T-helper 1 cell treated with Interleukin-12 subunit alpha and Interleukin-12 subunit beta and Interleukin-4 antibody, amounts not matched to agents 30 μg/mL and 1 μg/mL, for 36 hours (primary cell): ENCODE measurements around the gene PRKD1.
"Not testable (repeated sequence)": the region's sequence is repeated elsewhere in the genome, so short reads cannot be mapped to it uniquely, and the experiment has no call there.

Source experiments
- H3K27ac Mint-ChIP-seq: one replicate; pipeline ENCODE4 v1.8.0; 2021; ENCODE audit warnings: mild to moderate bottlenecking, mixed read lengths
- H3K27me3 Mint-ChIP-seq: one replicate; pipeline ENCODE4 v1.8.0; 2021; ENCODE audit warnings: low read depth, mixed read lengths
- H3K36me3 Mint-ChIP-seq: one replicate; pipeline ENCODE4 v1.8.0; 2021; ENCODE audit warnings: low read depth, mixed read lengths
- H3K4me1 Mint-ChIP-seq: one replicate; pipeline ENCODE4 v1.8.0; 2021; ENCODE audit warnings: low read depth, mixed read lengths
- H3K4me3 Mint-ChIP-seq: one replicate; pipeline ENCODE4 v1.8.0; 2021; ENCODE audit warnings: mild to moderate bottlenecking, moderate library complexity, mixed read lengths
- H3K9me3 Mint-ChIP-seq: one replicate; pipeline ENCODE4 v1.8.0; 2021; ENCODE audit warnings: mixed read lengths

PRKD1 gene

DNA sequence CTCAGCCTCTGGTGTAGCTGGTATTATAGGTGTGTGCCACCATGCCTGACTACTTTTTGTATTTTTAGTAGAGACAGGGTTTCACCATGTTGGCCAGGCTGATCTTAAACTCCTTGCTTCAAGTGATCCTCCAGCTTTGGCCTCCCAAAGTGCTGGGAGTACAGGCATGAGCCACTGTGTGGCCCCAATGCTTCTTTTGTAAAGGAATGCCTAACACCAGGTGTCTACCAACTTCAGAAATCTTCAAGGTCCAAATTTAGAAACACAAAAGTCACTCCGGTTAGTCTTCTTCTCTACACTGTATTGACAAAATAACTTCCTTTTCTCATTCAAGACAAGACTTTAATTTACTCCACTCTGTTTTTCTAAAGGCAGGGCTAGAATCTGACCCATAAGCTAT is 188.7 kb downstream of the PRKD1 start:
- Mint-ChIP-seq H3K4me1 (no peaks in the 10 kb centered on the region), H3K27ac (no peak overlapping the region), H3K9me3 (peaks cover 21% of the 10 kb centered on the region), H3K36me3 (no peaks in the 10 kb centered on the region), H3K4me3 (no peak overlapping the region), H3K27me3 (no peaks in the 10 kb centered on the region)

DNA sequence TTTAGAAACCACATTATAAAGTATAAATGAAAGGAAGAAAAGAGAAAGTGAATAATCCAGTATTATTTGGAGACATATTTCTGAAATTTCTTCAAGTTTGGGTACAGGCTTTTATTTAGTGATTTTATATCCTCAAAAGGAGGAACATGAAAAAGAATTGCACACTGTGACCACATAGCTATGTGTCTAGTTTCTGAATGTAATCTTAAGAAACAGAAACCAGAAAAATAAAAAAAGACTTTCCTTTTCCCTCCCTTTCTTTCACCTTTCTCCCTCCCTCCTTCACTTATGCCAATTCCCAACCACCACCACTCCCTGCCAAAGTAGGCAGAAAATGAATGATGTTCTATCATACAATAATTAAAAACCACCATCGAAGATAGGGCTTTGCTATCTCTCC is 189.6 kb downstream of the PRKD1 start:
- H3K27ac Mint-ChIP-seq: no peak overlapping the region
- no peaks in the 10 kb centered on the region for H3K27me3 Mint-ChIP-seq
- H3K4me1 Mint-ChIP-seq: no peaks in the 10 kb centered on the region
- H3K4me3 Mint-ChIP-seq: no peak overlapping the region
- H3K9me3 Mint-ChIP-seq: peaks cover 21% of the 10 kb centered on the region
- no peaks in the 10 kb centered on the region for H3K36me3 Mint-ChIP-seq

DNA sequence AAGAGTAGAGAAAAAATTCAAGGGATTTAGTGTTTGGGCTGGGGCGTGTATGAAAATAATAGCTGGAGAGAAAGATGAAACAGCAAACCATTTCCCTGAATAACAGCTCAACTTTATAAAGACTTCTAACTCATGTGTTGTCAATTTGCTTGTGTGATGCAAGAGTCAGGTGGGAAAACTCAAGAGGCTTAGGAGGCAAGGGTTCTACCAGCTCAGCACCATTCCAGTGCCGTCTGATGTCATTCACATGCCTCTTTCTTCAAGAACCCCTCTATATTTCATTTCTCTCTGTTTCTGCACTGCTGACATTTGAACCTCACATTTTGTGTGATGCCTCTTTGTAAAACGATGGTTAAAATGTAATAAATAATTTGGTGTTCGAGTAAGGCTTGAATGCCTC is 192.2 kb downstream of the PRKD1 start:
- Mint-ChIP-seq H3K27ac (no peak overlapping the region), H3K9me3 (peaks cover 21% of the 10 kb centered on the region), H3K36me3 (no peaks in the 10 kb centered on the region), H3K4me3 (no peak overlapping the region), H3K4me1 (no peaks in the 10 kb centered on the region), H3K27me3 (no peaks in the 10 kb centered on the region)

DNA sequence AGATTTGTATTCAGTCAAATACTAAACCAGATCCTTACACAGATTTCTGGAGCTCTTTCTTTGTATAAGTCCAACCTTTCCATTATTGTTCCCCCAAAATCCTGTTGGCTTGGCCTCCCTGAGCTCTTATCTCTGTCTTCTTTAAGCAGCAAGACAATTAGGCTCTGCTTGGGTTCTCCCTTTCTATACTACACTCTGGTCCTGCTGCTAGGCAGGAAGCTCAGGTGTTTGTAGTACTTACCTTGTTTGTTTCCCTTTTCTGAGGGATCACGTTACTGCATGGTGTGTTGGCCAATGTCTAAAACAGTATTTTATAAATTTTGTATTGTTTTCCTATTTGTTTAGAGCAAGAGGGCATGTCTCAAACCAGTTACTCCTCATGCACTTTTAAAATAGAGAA is 192.9 kb downstream of the PRKD1 start:
- no peaks in the 10 kb centered on the region for H3K27me3 Mint-ChIP-seq
- no peak overlapping the region for H3K27ac Mint-ChIP-seq
- H3K4me3 Mint-ChIP-seq: no peak overlapping the region
- H3K9me3 Mint-ChIP-seq: peaks cover 21% of the 10 kb centered on the region
- no peaks in the 10 kb centered on the region for H3K4me1 Mint-ChIP-seq
- no peaks in the 10 kb centered on the region for H3K36me3 Mint-ChIP-seq

DNA sequence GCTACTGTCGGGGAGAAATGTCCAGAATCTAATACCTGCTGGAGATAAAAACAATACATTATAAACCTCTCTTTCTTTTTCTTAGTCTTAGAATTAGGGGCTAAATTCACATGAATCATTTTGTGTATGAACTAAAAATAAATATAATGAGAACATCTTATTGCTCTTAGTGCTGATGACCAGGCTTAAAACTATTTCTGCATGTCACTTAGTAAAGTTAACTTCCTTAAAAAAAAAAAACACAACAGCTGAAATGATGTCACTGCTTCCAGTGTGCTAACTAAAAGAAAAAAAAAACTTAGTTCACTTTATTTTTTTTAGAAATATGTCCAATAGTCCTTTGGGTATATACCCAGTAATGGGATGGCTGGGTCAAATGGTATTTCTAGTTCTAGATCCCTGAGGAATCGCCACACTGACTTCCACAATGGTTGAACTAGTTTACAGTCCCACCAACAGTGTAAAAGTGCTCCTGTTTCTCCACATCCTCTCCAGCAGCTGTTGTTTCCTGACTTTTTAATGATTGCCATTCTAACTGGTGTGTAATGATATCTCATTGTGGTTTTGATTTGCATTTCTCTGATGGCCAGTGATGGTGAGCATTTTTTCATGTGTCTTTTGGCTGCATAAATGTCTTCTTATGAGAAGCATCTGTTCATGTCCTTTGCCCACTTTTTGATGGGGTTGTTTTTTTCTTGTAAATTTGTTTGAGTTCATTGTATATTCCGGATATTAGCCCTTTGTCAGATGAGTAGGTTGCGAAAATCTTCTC is 200.9 kb downstream of the PRKD1 start:
- H3K9me3 Mint-ChIP-seq: peaks cover 16% of the 10 kb centered on the region
- not testable (repeated sequence) for H3K36me3 Mint-ChIP-seq, H3K27ac Mint-ChIP-seq, H3K27me3 Mint-ChIP-seq, H3K4me3 Mint-ChIP-seq, H3K4me1 Mint-ChIP-seq

DNA sequence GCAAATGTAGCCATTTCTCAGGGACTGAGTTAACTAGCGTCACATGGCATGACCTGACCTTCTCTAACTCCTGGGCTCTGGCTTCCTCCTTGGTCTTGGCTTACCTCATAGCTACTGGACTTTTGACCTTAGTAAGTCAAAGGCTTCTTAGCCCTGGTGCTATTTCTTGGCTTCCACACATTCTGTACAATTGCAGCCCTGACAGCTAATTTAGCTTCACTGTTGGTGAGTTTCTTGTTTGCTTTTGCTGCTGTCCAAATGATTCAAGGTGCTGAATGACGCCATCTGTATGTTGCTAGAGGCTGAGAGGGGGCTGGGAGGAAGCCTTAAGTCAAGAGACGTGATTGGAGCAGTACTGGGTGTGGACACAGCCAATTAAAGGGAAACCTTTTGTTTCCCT is 202.7 kb downstream of the PRKD1 start:
- Mint-ChIP-seq H3K27ac (no peak overlapping the region), H3K9me3 (peaks cover 16% of the 10 kb centered on the region), H3K36me3 (no peaks in the 10 kb centered on the region), H3K4me3 (no peak overlapping the region), H3K27me3 (no peaks in the 10 kb centered on the region), H3K4me1 (no peaks in the 10 kb centered on the region)

DNA sequence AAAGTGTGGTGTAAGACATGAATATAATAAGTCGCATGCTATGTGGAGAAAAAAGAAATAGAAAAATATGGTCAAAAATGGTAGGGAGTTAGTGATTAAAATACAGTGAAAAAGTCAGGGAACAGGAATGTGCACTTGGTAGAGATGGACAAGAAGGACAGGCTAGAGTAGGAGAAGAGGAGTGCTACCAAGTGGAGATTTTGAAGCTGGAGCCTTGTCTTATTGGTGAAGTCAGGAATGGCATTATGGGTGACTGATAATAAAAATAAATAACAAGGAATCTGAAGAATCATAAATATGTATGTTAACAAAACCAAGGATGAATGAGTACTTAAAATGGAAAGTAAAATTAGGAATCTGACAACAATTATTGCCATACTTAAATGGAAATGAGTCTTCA is 204.8 kb downstream of the PRKD1 start:
- H3K4me3 Mint-ChIP-seq: no peak overlapping the region
- H3K36me3 Mint-ChIP-seq: no peaks in the 10 kb centered on the region
- H3K9me3 Mint-ChIP-seq: peaks cover 16% of the 10 kb centered on the region
- no peak overlapping the region for H3K27ac Mint-ChIP-seq
- H3K27me3 Mint-ChIP-seq: no peaks in the 10 kb centered on the region
- no peaks in the 10 kb centered on the region for H3K4me1 Mint-ChIP-seq

DNA sequence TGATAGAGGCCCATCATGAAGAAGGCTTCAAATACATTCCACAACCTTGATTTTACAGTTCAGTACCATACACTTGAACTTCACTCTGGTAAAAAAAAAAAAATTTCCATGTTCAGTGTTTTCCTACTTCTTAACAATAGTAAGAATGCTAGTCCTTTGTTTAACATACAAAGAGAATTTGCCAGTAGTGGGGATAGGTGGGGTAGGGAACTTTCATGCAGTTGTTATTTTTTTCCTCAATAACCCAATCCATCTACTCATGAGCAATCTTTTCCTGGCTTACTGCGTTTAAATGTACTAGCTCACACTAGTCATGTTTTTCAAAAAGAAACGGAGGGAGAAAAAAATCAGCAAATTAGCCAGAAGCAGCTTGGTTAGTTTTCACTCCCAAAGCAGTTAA is 206.1 kb downstream of the PRKD1 start:
- H3K27ac Mint-ChIP-seq: no peak overlapping the region
- peaks cover 16% of the 10 kb centered on the region for H3K9me3 Mint-ChIP-seq
- H3K4me3 Mint-ChIP-seq: no peak overlapping the region
- no peaks in the 10 kb centered on the region for H3K36me3 Mint-ChIP-seq
- H3K4me1 Mint-ChIP-seq: no peaks in the 10 kb centered on the region
- H3K27me3 Mint-ChIP-seq: no peaks in the 10 kb centered on the region

DNA sequence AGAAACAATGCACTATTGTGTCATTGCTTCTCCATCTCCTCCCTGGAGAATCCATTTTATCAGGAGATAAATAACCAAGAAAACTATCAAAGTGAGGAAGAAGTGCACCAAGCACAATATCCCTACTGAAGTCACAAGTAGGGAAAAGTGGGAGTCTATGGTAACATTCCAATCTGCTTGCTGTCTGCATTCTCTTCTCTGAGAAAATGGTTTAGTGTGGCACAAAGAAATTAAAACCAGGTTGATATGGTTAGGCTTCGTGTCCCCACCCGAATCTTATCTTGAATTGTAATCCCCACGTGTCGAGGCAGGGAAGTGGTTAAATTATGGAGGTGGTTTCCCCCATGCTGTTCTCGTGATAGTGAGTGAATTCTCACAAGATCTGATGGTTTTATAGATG is 209.7 kb downstream of the PRKD1 start:
- Mint-ChIP-seq H3K9me3 (peaks cover 8% of the 10 kb centered on the region), H3K4me1 (no peaks in the 10 kb centered on the region), H3K27ac (no peak overlapping the region), H3K27me3 (no peaks in the 10 kb centered on the region), H3K36me3 (no peaks in the 10 kb centered on the region), H3K4me3 (no peak overlapping the region)

DNA sequence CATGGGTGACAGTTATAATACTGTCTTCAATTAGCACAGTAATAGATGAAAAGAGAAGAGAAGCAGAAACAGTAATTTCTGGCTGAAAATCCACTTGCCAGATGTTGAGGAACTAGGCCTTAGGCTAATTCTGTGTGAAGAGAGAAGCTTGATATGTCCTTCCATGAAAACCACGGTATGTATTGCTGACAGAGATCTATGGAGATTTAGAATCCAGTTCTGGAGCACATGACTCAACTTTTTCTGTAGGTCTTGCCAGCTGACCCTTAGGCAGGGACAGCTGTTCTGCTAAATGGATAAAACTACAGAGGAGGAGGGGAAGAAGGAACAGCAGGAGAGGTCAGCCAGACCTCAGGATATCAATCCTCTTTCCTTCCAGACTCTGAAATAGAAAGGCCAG is 211.5 kb downstream of the PRKD1 start:
- H3K9me3 Mint-ChIP-seq: peaks cover 6% of the 10 kb centered on the region

DNA sequence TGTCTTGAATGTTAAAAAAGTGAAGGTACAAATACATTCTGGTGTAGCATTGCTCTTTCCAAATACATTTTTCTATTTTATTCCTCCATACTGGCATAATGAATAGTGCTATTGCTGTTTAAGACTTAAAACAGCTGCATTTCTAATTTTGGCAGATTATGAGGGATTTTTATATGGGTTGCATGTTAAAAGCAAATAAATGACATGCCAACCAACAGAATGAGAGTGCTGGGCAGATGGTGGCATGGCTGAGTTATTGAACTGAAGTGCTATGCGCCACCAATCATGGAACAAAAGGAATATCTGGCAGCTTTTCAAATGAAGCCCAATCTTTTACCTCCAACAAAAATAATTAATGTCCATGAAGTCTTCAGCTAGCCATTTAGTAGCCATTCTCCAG is 215.0 kb downstream of the PRKD1 start:
- Mint-ChIP-seq H3K27me3 (no peaks in the 10 kb centered on the region), H3K4me3 (no peak overlapping the region), H3K27ac (no peak overlapping the region), H3K9me3 (peaks cover 7% of the 10 kb centered on the region), H3K36me3 (no peaks in the 10 kb centered on the region), H3K4me1 (no peaks in the 10 kb centered on the region)

More for the DNA sequence above, 211.5 kb downstream of the PRKD1 start:
- Mint-ChIP-seq H3K27me3 (no peaks in the 10 kb centered on the region), H3K4me3 (no peak overlapping the region), H3K36me3 (no peaks in the 10 kb centered on the region), H3K4me1 (no peaks in the 10 kb centered on the region), H3K27ac (no peak overlapping the region)

DNA sequence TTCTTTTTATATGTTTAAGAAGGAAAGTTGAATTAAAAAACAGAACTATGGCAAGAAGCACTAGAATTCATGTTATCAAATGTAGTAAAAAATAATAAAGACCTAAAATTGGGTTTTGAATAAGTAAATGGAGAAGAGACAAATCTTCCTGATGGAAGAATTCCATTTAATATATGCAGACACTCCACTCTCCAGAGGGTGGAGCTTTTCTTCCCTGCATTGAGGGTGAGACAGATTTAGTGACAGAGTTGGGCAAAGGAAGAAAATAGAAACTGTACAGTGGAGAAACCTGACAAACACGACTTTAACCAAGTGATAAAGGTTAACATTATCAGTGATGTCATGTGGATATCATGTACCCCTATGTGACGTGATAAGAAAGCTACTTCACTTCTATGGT is 217.6 kb downstream of the PRKD1 start:
- no peaks in the 10 kb centered on the region for H3K4me1 Mint-ChIP-seq
- H3K36me3 Mint-ChIP-seq: no peaks in the 10 kb centered on the region
- no peaks in the 10 kb centered on the region for H3K27me3 Mint-ChIP-seq
- H3K4me3 Mint-ChIP-seq: no peak overlapping the region
- H3K27ac Mint-ChIP-seq: no peak overlapping the region
- peaks cover 19% of the 10 kb centered on the region for H3K9me3 Mint-ChIP-seq

DNA sequence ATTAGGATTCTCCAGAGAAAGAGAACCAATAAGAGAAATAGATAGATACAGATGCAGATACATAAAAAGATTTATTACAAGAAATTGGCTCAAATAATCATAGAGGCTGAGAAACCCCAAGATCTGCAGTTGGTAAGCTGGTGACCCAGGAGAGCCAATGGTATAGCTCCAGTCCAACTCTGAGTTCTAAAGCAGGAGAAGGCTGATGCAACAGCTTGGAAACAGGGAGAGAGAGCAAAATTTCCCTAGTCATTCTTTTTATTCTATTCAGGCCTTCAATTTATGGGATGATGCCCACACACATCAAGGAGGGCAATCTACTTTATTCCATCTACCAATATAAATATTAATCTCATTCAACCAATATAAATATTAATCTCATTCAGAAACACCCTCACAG is 218.2 kb downstream of the PRKD1 start:
- Mint-ChIP-seq H3K27me3 (no peaks in the 10 kb centered on the region), H3K27ac (no peak overlapping the region), H3K4me3 (no peak overlapping the region), H3K4me1 (no peaks in the 10 kb centered on the region), H3K9me3 (peaks cover 22% of the 10 kb centered on the region), H3K36me3 (no peaks in the 10 kb centered on the region)

DNA sequence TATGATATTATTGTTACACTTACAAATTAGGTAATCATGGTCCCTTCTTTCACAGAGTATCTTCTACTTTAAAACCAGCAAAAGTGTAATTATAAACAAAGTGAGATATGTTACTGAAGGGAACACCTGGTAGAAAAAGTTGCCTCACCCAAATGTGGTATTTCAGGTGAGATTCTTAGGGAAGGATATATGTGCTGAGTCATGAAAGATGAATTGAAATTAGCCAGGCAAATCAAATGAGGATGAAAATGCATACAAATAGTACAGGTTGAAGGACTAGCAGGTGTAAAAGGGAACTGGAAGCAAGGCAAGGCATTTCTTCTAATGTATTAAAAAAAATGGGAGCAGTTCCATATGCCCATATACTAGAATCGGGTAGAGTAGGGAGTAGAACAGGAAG is 220.9 kb downstream of the PRKD1 start:
- no peak overlapping the region for H3K27ac Mint-ChIP-seq
- H3K27me3 Mint-ChIP-seq: no peaks in the 10 kb centered on the region
- no peaks in the 10 kb centered on the region for H3K36me3 Mint-ChIP-seq
- peaks cover 18% of the 10 kb centered on the region for H3K9me3 Mint-ChIP-seq
- H3K4me1 Mint-ChIP-seq: no peaks in the 10 kb centered on the region
- no peak overlapping the region for H3K4me3 Mint-ChIP-seq

DNA sequence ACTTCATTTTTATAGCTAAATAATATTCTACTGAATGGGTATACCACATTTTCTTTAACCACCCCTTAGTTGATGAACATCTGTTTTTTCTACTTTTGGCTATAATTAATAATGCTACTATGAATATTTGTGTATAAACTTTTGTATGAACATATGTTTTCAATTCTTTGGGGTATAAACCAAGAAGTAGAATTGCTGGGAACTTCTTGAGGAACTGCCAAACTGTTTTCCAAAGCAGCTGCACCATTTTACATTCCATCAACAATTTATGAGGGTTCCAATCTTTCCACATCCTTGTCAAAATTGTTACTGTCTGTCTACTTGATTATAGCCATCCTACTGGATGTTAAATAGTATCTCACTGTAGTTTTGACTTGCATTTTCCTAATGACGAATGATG is 221.8 kb downstream of the PRKD1 start:
- Mint-ChIP-seq H3K27me3 (no peaks in the 10 kb centered on the region), H3K9me3 (peaks cover 15% of the 10 kb centered on the region), H3K4me3 (no peak overlapping the region), H3K27ac (no peak overlapping the region), H3K4me1 (no peaks in the 10 kb centered on the region), H3K36me3 (no peaks in the 10 kb centered on the region)

DNA sequence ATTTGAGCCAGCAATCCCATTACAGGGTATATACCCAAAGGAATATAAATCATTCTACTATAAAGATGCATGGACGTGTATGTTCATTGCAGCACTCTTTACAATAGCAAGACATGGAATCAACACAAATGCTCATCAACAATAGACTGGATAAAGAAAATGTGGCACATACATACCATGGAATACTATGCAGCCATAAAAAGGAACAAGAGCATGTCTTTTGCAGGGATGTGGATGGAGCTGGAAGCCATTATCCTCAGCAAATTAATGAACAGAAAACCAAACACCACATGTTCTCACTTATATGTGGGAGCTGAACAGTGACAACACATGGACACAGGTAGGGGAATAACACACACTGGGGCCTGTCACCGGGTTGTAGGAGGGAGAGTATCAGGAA is 238.1 kb downstream of the PRKD1 start:
- H3K4me1 Mint-ChIP-seq, H3K27me3 Mint-ChIP-seq: not testable (repeated sequence)
- peaks cover 52% of the 10 kb centered on the region for H3K9me3 Mint-ChIP-seq

More for the DNA sequence above, 238.1 kb downstream of the PRKD1 start:
- H3K36me3 Mint-ChIP-seq, H3K27ac Mint-ChIP-seq, H3K4me3 Mint-ChIP-seq: not testable (repeated sequence)
